Central memory CD4-positive, alpha-beta T cell (primary cell): ENCODE data around the gene SLC17A7.

ENCODE experiments used
- DNase-seq: peaks from one replicate; pipeline ENCODE4 v3.0.0; 2022

Gene SLC17A7

DNA sequence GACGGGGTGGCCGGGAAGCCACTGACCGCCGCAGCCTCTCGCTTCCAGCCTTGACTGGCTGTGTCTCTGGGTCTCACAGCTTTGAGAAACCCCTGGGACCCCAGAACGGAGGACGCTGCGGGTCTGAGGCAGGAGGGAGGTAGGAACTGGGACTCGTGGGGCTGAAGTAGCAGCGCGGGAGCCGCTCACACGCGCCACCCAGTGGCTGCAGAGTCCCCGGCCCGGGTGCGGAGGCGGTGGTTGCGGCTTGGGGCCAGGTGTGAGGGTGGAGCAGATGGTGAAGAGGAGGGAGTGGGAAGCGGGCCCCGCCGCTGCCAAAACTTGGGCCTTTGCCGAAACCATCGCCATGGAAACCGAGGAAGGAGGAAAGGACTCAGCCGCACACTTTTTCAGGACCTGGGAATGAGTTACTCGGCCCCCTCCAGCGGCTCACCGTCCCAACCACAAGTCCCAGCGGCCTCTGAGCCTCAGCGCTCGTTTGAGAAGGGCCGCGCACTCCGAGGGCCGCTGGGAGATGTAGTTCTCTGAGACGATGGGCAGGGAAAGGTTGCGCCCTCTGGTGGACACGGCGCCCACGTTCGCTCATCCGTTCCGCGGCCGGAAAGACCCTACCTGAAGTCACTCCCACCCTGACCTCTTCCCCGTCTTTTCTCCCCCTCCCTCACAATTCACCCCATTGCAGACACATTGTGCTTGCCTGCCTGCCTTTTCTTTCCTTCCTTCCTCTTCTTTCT lies 2.2 kb upstream of the SLC17A7 start:
- DNase-seq, result peak; percentile 92

DNA sequence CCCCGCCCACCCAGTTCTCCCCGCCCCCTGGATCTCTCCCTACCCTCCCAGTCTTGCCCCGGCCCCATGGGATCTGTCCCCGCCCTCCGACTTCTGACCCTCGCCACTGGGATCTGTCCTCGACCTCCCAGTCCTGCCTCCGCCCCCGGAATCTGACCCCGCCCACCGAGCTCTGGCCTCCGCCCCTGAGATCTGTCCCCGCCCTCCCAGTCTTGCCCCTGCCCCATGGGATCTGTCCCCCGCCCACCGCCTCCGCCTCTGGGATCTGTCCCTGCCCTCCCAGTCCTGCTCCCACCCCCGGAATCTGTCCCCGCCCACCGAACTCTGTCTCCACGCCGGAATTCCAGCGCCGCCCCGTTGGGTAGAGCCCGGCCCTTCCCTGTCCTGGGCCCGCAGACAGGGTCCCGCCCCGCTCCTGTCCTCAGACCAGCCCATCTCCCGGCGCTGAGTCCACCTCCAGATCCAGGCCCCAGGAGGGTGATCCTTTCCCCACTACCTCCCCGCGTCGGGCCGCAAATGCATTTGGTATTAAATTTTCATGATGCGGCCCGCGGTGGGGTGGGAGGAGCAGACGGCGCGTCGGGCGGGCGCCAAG lies 1.5 kb upstream of the SLC17A7 start:
- no peak for DNase-seq

DNA sequence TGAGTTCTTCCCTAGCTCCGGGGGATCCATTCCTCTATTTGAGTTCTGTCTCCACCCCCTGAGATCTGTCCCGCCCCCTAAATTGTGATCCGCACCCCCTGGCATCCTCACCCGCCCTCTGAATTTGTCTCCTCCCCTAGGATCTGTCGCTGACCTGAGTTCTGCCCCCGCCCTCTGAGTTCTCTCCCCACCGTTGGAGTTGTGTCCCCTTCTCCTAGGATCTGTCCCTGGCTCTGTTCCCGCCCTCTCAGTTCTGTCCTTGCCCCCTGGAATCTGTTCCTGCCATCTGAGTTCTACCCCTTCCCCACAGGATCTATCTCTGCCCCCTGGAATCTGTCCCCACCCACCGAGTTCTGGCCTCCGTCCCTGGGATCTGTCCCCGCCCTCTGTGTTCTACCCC lies 1.0 kb upstream of the SLC17A7 start:
- DNase-seq, result no peak

DNA sequence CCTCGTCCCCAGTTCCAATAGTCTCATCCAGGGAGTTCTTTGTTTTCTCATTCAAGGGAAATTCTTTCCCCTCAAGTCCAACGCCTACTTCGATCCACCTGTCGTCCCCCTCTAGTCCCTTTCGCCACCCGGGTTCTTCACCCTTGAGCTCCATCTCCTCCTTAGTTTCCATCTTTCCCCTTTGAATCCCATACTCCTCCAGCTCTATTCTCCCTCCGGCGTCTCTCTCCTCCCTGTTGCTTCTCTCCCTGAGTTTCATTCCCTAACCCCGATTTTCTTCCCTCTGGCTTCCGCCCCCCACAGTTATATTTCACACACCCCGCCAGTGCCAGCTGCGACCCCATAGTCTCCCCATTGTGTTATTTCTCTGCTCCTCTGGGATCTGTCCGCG lies 628 bp upstream of the SLC17A7 start:
- no peak for DNase-seq

DNA sequence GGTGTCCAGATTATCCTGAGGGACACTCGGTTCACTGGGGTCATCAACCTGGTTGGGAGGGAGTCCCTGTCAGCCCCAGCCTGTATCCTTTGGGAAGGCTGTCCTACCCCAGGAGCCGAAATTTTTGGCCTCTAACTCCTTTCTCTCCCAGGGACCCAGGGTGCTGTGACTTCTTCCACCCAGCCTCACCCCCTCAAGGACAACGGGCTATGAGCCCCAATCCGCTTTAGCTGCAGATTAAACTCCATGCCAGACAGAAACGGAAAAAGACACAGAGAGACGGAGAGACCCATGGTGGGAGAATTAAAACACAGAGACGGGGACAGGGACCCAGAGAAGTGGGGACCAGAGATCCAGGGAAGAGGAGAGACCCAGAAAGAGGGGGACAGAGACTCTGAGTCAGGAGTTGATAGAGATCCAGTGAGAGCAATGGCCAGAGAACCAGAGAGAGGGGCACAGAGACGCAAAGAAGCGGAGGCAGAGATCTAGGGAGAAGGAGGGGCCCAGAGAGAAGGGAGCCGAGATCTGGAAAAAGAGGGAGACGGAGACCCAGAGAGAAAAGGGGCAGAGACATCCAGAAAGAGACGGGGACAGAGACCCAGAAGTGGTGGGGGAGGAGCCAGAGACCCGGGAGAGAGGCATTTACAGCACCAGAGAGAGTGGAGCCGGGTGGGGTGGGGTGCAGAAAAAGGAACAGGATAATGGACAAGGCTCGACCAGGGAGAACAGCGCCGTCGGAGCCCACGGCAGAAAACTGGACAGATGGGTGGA lies 703 bp downstream of the SLC17A7 start:
- no peak for DNase-seq

DNA sequence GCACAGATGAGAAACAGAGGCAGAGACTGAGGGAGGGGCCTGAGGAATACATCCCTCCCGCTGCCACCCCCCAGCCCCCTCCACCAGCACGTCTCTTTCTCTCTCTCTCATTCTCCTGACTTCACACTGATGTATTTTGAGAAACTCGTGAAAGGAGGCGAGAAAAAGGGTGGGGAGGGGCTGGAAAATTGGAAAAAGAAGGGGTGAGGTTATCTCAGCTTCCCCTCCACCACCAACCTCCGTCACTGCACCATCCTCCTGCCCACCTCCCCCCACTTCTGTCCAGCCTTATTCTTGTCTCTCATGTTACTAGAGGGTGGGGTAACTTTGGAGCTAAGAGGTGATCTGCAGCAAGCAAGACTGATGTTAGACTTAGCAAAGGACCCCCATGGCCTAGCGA lies 1.5 kb downstream of the SLC17A7 start:
- no peak for DNase-seq

DNA sequence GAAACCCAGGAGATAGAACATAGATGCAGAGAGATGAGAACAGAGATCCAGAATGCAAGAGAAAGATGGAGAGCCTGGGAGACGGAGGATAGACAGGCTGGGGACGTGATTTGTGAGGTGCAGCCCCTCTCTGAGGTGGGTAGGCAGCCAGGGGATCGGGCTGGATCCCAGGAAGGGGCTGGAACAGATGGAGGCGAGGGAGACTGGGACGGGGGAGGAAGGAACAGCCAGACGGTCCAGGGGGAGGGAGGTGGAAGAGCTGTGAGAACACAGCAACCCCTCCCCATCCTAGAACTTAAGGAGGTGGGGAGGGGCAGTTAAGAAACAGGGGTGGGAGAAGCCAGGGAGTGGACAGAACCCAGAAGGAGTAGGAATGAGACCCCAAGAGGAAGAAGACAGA lies 3.1 kb downstream of the SLC17A7 start:
- no peak for DNase-seq

DNA sequence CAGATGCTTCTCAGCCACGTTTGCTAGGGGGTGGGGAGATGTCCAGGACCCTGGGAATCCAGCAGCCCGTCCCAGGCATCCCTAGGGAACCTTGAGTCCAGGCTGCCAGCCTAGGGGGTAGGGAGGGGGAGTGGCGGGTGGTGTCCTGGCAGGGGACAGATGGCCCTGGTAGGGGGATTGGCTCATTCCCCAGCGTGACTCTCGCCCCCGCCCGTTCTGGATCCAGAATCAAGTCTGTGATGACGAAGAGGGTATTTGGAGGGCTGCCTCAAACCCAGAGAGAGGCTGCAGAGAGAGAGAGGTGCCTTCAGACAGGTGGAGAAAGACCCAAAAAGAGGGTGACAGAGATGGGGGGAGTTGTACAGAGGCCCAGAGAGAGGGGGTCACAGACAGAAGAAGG lies 4.1 kb downstream of the SLC17A7 start:
- DNase-seq, result no peak

DNA sequence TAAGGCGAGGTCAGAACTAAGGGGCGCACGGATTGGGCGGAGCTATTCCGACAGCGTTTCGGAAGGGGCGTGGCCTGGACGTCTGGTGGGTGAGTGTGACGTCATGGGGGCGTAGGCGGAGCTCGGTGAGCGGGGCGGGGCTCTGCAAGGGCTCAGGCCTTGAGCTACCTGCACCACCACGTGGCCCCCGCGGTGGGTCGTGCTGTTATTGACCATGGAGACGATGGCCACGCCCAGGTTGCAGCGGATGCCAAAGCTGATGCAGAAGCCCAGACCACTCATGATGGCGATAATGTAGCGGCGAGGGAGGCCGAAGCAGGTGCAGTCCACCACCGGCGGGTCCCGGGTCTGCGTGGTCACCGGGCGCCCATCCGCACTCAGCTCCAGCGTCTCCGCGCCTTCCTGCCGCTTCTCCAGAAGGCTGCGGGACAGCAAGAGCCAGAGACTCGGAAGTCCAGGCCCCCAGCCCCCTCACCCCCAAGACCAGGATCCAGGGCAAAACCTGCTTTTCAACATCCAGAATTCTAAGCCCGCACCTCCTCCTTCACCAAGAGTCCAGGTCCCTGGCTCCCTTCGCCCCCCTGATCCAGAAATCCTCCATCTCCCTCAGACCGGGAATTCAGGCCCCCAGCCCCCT lies 4.8 kb downstream of the SLC17A7 start:
- no peak for DNase-seq

DNA sequence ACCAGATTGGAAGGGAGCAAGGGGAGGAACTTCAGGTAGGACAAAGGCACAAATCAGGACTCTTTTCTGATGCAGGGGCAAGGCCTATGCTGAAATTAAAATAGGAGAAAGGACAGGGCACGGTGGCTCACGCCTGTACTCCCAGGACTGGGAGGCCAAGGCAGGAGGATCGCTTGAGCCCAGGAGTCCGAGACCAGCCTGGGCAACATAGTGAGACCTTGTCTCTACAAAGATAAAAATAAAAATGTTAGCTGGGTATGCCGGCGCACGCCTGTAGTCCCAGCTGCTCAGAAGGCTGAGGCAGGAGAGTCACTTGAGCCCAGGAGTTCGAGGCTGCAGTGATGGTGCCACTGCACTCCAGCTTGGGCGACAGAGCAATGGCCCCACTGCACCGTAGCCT lies 5.7 kb downstream of the SLC17A7 start:
- DNase-seq, result no peak

DNA sequence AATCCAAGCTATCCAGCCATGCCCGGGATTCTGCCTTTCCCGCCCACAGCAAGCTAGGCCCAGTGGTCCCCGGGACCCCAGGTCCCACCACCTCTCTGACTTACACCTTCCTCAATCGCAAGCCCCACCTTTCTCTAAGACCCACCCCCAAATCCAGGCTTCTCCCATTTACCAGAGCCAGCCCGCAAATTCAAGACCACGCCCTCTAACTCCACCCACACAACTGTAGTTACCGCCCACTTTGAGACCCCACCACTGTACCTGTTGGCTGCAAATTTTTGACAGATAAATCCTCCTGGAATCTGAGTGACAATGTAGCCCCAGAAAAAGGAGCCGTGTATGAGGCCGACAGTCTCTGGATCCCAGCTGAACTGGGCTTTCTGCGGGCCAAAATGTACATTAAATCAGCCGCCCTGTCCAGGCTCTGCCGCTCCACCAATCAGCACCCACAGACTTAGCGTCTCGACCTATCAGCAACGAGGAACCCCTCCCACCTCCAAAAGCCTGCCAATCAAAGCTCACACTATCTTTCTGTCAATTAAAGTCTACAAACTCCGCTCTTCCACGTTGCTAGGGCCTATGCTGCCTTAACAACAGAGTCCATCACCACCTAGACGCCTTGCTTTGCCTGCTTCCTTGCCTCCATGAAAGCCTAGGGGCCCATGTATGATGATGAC lies 6.3 kb downstream of the SLC17A7 start:
- no peak for DNase-seq

DNA sequence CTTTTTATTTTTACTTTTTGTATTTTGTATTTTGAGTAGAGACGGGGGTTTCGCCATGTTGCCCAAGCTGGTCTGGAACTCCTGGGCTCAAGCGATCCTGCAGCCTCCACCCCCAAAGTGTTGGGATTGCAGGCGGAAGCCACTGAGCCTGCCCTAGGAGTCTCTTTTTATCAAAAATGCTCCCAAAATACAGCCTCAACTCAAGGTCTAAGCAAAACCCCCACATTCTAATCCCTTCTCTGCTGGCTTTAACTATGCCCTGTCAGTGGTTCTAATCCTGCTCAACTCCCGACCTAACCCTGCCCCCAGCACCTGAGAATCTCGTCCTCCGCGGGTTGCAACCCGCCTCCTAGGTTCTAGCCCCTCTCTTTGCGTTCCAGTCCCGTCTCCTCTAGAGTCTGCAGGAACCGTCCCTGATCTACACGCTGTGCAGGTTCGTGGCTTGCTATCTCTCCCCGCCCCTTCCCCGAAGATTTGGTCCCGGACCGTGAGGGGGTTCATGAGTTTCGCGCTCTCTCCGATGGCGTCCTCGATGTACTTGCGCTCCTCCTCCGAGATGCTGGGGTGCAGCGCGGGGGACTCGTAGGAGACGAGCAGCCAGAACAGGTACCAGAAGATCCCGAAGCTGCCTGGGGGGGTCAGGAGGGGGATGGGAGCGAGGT lies 8.0 kb downstream of the SLC17A7 start:
- DNase-seq, result no peak

DNA sequence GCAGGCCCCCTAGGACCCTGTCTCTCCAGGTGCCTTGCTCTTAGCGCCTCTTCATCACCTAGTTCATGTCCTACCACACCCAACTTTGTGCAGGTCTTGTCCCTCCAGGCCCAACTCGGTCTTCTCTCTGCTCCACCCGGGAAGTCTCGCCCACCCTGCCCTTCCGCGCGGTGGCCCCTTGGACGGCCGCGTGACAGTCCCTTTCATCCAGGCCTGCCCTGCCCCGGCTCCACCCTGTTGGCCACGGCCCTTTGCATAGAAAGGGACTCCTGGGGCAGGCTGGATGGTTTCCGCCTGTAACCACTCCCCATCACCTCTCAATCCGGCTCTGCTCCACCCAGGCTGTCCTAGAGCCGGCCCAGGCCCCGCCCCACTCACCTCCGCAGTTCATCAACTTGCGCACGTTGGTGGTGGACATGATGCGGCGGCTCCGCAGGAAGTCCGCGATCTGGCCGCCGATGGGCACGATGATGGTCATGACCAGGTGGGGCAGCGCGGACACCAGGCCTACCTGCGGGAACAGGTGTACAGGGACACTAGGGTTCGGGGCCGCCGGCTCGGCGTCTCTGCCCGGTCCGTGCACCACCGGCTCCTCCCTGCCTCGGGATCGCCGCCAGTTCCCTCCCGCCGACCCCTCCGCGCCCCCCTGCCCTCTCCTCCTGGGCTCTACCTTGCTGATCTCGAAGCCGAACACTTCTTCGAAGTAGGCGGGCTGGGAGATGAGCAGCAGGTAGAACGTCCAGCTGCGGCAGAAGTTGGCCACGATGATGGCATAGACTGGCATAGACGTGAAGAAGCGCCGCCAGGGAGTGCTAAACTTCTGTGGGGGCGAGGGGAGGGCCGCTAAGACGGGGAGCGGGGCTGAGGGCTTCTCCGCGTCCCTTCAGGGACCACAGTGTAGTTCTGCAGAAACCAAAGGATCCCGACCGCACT lies 8.9 kb downstream of the SLC17A7 start:
- no peak for DNase-seq

DNA sequence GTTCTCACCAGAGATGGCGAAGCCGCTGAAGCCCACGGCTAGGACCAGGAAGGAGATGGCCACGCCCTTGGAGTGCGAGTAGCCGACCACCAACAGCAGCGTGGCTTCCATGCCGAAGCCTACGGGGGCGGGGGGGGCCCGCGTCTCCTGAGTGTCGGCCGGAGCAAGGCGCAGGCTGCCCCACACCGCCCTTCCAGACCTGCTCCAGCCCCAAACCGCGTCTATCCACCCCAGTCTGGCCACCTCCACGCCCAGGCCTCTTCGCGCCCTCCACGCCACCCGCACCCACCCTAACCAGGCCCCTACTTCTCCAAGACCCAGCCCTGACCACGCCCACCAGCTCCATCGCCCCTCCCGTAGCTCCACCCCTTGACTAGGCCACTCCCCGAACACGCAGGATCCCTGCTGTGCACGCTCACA lies 10.0 kb downstream of the SLC17A7 start:
- DNase-seq, result no peak

DNA sequence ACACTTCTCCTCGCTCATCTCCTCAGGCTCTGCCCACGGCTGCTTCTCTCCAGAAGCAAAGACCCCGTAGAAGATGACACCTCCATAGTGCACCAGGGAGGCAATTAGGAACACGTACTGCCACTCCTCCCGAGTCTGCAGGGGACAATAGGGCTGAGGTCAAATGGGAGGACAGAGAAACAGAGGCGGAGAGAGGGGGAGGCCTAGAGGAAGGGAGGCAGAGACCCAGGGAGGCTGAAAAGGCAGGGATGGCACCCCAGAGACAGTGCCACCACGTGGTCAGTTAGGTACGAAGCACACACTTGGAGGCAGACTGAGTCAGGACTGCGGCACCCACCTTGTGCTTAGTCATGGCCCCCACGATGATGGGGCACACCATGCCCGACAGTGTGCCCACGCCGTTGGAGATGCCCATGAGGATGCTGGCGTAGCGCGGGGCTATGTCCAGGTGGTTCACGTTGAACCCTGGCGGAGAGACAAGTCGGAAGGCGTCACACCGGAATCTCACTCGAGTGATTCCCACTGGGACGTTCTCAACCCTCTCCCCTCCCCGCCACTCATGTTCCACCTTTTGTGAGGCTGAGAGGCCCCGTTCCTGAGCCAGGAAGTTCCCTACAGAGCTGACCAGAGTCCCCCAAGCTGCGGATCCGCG lies 10.5 kb downstream of the SLC17A7 start:
- DNase-seq, result no peak

DNA sequence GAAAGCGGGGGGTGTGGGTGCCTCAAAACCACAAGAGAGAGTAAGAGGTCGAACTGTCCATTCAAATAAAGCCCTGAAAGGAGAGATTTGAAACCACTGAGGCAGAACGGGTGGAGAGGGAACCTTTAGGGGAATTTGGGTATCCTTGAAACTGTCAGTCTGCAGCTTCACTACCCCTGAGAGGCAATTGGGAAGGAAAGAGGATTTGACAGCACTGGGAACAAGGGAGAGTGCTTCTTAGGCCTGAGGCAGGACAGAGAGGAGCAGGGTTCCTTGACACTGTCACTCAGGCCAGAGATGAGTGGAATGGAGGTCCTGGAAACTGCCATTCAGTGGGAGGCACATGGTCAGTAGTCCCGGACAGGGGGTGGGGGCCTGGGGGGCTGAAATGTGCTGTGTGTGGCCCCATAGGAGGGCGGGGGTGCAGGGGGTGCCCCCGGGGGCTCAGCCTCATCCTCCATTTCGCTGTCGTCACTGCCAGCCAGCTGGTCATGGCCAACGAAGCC lies 11.1 kb downstream of the SLC17A7 start:
- DNase-seq, result no peak

DNA sequence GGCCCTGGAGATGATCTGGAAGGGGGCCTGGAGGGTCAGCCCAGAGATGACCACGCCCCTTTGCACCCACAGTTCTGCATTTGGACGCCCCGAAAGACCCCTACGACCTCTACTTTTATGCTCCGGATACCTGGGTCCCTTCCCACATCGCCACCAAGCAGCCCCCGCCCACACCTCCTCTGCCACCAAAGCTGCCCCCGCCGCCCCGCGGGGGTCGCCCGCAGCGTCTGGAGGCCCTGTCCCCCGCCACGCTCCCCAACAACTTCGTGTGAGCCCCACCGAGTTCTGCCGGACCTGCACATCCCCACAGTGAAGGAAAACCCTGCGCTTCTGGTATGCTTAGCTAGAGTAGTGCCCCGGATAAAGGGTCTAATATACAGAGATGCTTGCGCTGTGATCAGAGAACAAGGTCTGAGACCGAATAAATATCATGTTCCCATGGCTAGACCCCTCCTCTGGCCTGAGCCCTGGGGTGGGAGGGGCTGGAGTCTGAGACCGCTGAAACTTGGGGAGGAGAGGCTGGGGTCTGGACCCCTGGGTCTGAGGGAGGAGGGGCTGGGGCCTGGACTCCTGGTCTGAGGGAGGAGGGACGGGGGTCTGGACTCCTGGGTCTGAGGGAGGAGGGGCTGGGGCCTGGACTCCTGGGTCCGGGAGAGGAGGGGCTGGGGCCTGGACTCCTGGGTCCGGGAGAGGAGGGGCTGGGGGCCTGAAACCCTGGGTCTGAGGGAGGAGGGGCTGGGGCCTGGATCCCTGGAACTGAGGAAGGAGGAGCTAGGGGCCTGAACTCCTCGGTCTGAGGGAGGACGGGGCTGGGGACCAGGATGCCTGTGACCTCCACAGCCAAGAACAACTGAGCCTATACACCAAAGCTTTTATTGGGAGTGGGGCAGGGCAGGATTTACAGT lies 12.5 kb downstream of the SLC17A7 start:
- no peak for DNase-seq

DNA sequence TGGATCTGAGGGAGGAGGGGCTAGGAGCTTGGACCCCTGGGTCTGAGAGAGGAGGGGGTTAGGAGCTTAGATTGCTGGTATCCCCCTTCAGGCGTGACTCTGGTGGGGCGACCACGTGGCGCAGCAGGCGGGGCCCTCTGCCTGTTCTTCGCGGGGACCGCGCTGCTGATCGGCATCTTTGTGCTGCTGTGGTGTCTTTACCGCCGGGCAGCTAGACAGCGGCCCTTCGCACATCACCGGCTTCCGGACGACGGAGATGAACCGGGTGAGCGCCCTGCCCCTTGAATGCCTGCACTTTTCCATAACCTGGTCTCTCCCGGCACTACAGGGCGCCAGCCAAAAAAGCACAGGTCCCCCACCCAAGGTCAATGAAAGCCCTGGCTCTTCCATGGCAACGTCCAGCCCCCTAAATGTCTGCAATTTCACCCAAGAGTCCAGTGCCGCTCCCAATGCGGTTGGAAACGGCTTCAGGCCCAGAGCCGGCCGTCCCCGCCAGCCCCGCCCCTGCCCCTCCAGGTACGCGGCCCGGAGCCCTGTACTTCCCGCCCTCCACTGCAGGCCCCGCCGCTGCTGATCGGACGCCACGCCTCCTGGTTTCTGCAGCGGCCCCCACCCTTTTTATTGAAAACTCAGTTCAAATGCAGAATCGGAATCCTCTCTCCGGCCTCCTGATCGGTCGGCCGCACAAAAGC lies 13.3 kb downstream of the SLC17A7 start:
- no peak for DNase-seq

DNA sequence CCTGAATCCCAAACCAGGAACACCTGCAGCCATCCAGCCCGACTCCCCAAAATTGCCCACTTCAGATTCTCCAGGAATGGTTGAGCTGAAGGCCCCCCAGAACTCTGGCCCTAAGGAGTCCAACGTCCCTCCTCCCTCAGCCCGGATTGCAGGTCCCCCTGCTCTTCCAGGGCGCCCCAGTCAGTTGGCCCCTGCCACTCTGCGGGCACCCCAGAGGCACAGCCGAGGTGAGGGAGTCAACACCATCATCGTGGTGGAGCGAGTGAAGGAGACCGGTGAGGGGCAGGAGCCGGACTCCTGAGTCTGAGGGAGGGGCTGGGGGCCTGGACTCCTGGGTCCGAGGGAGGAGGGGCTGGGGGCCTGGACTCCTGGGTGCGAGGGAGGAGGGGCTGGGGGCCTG lies 14.0 kb downstream of the SLC17A7 start:
- no peak for DNase-seq
